ENCODE data around the gene THAP3. TPM values are rescaled to one million over a fixed set of nuclear protein-coding genes. Genes with fewer than 3 reads are reported as not detected.
"Not testable (repeated sequence)": the region's sequence is repeated elsewhere in the genome, so short reads cannot be mapped to it uniquely, and the experiment has no call there.

THAP3 gene
- polyA plus RNA-seq, 1 donor from 2014 or later, result 51.5 TPM

DNA sequence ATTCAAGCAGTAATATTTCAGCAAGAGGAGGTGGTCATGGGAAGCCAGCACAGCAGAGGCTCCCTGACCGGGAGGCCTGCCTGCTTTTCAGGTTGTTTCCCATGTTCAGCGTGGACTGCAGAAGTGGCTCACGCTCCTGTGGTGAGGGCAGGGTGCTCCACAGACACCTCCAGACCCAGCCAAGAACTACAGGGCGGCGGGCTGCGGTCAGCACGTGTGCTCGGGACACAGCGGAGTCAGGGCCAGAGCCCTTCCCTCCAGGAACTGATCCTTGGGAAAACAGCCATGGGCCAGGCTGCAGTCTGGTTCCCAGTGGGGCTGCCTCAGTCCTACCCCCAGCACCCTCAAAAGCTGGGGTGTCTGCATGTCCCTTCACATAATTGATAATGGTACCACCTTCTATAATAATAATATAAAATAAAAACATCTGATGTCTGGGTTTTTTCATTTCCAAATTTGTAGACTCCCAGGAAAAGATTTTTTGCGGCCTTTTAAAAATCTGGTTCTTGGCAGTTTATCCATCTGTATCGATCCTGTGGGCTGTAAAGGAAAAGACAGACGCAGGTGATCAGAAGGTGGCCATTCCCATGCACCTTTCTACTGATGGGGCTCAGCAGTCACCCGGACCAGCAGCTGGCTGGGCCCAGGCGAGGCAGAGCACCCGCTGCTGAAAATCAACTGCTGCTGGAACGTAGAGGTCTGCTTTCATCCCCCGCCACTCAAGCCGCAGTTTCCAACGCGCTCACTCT, 10.7 kb downstream of the THAP3 start:
- no peak overlapping the region for H3K4me2 ChIP-seq (ENCODE audit: low read length)
- no peaks in the 10 kb centered on the region for H3K9me2 ChIP-seq (ENCODE audit: insufficient read depth, low read length)

DNA sequence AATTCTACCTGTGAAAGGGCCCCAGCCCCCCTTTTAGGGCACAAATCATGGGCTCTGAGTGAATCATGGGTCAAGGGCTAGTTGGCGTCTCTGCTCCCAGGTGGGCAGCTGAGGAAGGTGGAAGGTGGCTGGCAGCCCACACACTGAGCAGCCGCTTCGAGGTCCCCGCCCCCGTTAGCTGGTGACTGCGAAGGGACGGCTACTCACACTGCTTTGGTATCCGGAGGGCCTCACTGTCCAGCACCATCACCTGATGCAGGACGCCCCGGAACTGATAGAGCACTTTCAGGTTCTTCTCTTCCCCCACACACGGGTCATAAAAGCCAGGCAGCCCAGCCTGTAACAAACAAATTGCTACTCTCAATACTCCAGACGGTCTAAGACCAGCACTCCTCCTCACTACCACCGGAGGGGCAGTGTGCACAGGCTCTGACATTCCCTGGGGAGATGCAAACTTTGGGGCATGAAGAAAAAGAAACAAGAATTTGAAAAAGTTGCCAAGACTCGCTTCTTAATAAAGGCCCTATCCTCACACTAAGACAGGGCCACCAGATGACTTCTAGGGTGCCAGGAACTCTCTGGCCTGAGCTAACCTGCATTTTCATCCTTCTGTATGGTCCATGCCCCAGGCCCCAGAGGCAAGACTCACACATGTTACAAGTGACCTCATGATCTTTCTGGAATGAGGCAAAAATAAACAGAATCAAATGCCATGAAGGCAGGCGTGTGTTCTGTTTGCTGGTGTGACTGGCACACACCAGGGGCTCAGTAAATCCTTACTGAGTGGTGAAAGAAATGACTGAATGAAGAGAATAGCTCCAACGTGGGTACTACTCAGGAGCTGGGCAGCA, 11.5 kb downstream of the THAP3 start:
- Histone ChIP-seq H3K27ac (ENCODE audit: low read length) (no peak overlapping the region), H3K4me2 (ENCODE audit: low read length) (no peak overlapping the region), H3K36me3 (ENCODE audit: insufficient read depth, low read length) (no peaks in the 10 kb centered on the region), H2AFZ (ENCODE audit: low read depth, low read length) (no peak overlapping the region), H3K79me2 (replicated peaks; ENCODE audit: insufficient read depth, low read length) (no peaks in the 10 kb centered on the region), H4K20me1 (ENCODE audit: insufficient read depth) (no peaks in the 10 kb centered on the region), H3K9me2 (ENCODE audit: insufficient read depth, low read length) (no peaks in the 10 kb centered on the region), H3K4me3 (ENCODE audit: low read length) (no peak overlapping the region), H3K9me3 (ENCODE audit: low read length) (no peaks in the 10 kb centered on the region), H3F3A (ENCODE audit: insufficient read depth, low read length, poor library complexity, severe bottlenecking) (no peaks in the 10 kb centered on the region), H3K9ac (ENCODE audit: low read length) (no peak overlapping the region), H3K27me3 (ENCODE audit: insufficient read depth, low read depth, low read length) (no peaks in the 10 kb centered on the region)
- TF ChIP-seq, protein P1, sequence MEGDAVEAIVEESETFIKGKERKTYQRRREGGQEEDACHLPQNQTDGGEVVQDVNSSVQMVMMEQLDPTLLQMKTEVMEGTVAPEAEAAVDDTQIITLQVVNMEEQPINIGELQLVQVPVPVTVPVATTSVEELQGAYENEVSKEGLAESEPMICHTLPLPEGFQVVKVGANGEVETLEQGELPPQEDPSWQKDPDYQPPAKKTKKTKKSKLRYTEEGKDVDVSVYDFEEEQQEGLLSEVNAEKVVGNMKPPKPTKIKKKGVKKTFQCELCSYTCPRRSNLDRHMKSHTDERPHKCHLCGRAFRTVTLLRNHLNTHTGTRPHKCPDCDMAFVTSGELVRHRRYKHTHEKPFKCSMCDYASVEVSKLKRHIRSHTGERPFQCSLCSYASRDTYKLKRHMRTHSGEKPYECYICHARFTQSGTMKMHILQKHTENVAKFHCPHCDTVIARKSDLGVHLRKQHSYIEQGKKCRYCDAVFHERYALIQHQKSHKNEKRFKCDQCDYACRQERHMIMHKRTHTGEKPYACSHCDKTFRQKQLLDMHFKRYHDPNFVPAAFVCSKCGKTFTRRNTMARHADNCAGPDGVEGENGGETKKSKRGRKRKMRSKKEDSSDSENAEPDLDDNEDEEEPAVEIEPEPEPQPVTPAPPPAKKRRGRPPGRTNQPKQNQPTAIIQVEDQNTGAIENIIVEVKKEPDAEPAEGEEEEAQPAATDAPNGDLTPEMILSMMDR (IDR thresholded peaks at IDR 0.05; ENCODE audit: poor library complexity, severe bottlenecking), result no peak
- TF ChIP-seq EZH2 (IDR thresholded peaks at IDR 0.05; ENCODE audit: borderline replicate concordance, insufficient read depth, low read length, poor library complexity, severe bottlenecking), result no peak
- TF ChIP-seq MXI1 (conservative IDR thresholded peaks at IDR 0.05; ENCODE audit: poor library complexity, severe bottlenecking), result no peak
- TF ChIP-seq POLR2AphosphoS5 (IDR thresholded peaks at IDR 0.05), result no peak
- no peak for TF ChIP-seq SMC3 (conservative IDR thresholded peaks at IDR 0.05; ENCODE audit: poor library complexity)

More for the DNA sequence above, 10.7 kb downstream of the THAP3 start:
- H3K9me3 ChIP-seq (ENCODE audit: low read length), result no peaks in the 10 kb centered on the region
- H3K79me2 ChIP-seq (replicated peaks; ENCODE audit: insufficient read depth, low read length), result no peaks in the 10 kb centered on the region
- H3F3A ChIP-seq (ENCODE audit: insufficient read depth, low read length, poor library complexity, severe bottlenecking), result no peaks in the 10 kb centered on the region
- H3K9ac ChIP-seq (ENCODE audit: low read length), result no peak overlapping the region
- H3K36me3 ChIP-seq (ENCODE audit: insufficient read depth, low read length), result no peaks in the 10 kb centered on the region
- H3K4me3 ChIP-seq (ENCODE audit: low read length), result no peak overlapping the region
- no peaks in the 10 kb centered on the region for H3K27me3 ChIP-seq (ENCODE audit: insufficient read depth, low read depth, low read length)
- H3K27ac ChIP-seq (ENCODE audit: low read length), result no peak overlapping the region
- no peaks in the 10 kb centered on the region for H4K20me1 ChIP-seq (ENCODE audit: insufficient read depth)
- H2AFZ ChIP-seq (ENCODE audit: low read depth, low read length), result no peak overlapping the region
- no peak for TF ChIP-seq EP300 (conservative IDR thresholded peaks at IDR 0.05; ENCODE audit: poor library complexity, severe bottlenecking)
- TF ChIP-seq, protein P2, sequence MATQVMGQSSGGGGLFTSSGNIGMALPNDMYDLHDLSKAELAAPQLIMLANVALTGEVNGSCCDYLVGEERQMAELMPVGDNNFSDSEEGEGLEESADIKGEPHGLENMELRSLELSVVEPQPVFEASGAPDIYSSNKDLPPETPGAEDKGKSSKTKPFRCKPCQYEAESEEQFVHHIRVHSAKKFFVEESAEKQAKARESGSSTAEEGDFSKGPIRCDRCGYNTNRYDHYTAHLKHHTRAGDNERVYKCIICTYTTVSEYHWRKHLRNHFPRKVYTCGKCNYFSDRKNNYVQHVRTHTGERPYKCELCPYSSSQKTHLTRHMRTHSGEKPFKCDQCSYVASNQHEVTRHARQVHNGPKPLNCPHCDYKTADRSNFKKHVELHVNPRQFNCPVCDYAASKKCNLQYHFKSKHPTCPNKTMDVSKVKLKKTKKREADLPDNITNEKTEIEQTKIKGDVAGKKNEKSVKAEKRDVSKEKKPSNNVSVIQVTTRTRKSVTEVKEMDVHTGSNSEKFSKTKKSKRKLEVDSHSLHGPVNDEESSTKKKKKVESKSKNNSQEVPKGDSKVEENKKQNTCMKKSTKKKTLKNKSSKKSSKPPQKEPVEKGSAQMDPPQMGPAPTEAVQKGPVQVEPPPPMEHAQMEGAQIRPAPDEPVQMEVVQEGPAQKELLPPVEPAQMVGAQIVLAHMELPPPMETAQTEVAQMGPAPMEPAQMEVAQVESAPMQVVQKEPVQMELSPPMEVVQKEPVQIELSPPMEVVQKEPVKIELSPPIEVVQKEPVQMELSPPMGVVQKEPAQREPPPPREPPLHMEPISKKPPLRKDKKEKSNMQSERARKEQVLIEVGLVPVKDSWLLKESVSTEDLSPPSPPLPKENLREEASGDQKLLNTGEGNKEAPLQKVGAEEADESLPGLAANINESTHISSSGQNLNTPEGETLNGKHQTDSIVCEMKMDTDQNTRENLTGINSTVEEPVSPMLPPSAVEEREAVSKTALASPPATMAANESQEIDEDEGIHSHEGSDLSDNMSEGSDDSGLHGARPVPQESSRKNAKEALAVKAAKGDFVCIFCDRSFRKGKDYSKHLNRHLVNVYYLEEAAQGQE (IDR thresholded peaks at IDR 0.05; ENCODE audit: borderline replicate concordance), result no peak
- TF ChIP-seq POLR2AphosphoS5 (IDR thresholded peaks at IDR 0.05), result no peak

DNA sequence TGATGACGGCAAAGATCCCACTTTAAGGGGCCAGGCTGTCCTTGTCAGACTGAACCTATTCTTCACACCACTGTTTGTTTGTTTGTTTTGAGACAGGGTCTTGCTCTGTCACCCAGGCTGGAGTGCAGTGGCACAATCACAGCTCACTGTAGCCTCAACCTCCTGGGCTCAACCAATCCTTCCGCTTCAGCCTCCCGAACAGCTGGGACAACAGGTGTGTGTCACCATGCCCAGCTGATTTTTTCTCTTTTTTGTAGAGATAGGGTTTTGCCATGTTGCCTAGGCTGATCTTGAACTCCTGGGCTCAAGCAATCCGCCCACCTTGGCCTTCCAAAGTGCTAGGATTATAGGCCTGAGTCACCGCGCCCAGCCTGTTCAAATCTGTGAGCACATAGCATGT, 12.1 kb downstream of the THAP3 start:
- H3F3A ChIP-seq (ENCODE audit: insufficient read depth, low read length, poor library complexity, severe bottlenecking); H3K4me3 ChIP-seq (ENCODE audit: low read length); H3K4me2 ChIP-seq (ENCODE audit: low read length); H2AFZ ChIP-seq (ENCODE audit: low read depth, low read length); H3K27ac ChIP-seq (ENCODE audit: low read length); H3K9me3 ChIP-seq (ENCODE audit: low read length); H3K79me2 ChIP-seq (replicated peaks; ENCODE audit: insufficient read depth, low read length); H3K9me2 ChIP-seq (ENCODE audit: insufficient read depth, low read length); H4K20me1 ChIP-seq (ENCODE audit: insufficient read depth); H3K27me3 ChIP-seq (ENCODE audit: insufficient read depth, low read depth, low read length); H3K9ac ChIP-seq (ENCODE audit: low read length); H3K36me3 ChIP-seq (ENCODE audit: insufficient read depth, low read length): not testable (repeated sequence)
